ENCODE measurements around the gene CLRN3. TPM values are rescaled to one million over a fixed set of nuclear protein-coding genes. Genes with fewer than 3 reads are reported as not detected.

CLRN3 gene
- total and polyA plus RNA-seq, 2 experiments from 2014 or later = not detected

GRCh38 chr10:127854769-127855590 is 37.8 kb downstream of the CLRN3 start:
- no peak overlapping the region for H3K27ac ChIP-seq
- in situ Hi-C loops (cut with MboI) = no loop called here
- no peak overlapping the region for H3K9ac ChIP-seq
- no peaks in the 10 kb centered on the region for H3K9me2 ChIP-seq (ENCODE audit: insufficient read depth)
- DNase-seq = no peak
- no peaks in the 10 kb centered on the region for H3K79me2 ChIP-seq (ENCODE audit: insufficient read depth)
- H3F3A ChIP-seq (ENCODE audit: insufficient read depth) = no peaks in the 10 kb centered on the region
- no peak overlapping the region for H3K4me3 ChIP-seq
- H3K27me3 ChIP-seq (replicated peaks; ENCODE audit: insufficient read depth) = peaks cover 12% of the 10 kb centered on the region
- H3K36me3 ChIP-seq (ENCODE audit: low read depth) = no peaks in the 10 kb centered on the region
- H2AFZ ChIP-seq = no peak overlapping the region
- H4K20me1 ChIP-seq (ENCODE audit: insufficient read depth) = no peaks in the 10 kb centered on the region
- no peak for TF ChIP-seq EZH2phosphoT487 (IDR thresholded peaks at IDR 0.05; ENCODE audit: insufficient read depth, low read depth)
- no peak for TF ChIP-seq EZH2 (IDR thresholded peaks at IDR 0.05; ENCODE audit: insufficient read depth, poor library complexity, severe bottlenecking)
- H3K4me2 ChIP-seq (ENCODE audit: unreplicated experiment) = no peak overlapping the region
- H3K9me3 ChIP-seq (ENCODE audit: low read depth) = no peaks in the 10 kb centered on the region
- WGBS, 2 experiments (ENCODE audit: low coverage in 1 of 2, low lambda C conversion rate in 2 of 2, missing lambda C conversion rate in 2 of 2) = 51 to 56% methylated on average over 15 of the region's 15 CpGs
- H3K4me1 ChIP-seq (ENCODE audit: insufficient read depth) = no peaks in the 10 kb centered on the region

- Histone ChIP-seq H3K27me3 (replicated peaks; ENCODE audit: insufficient read depth) (peaks cover 12% of the 10 kb centered on the region; the same call in 1 of the 2 replicates), H3K27ac (no peak overlapping the region), H3K36me3 (ENCODE audit: low read depth) (no peaks in the 10 kb centered on the region), H3K4me3 (no peak overlapping the region), H3K9me3 (ENCODE audit: low read depth) (no peaks in the 10 kb centered on the region), H3K9ac (no peak overlapping the region), H4K20me1 (ENCODE audit: insufficient read depth) (no peaks in the 10 kb centered on the region), H2AFZ (no peak overlapping the region), H3F3A (ENCODE audit: insufficient read depth) (no peaks in the 10 kb centered on the region), H3K79me2 (ENCODE audit: insufficient read depth) (no peaks in the 10 kb centered on the region), H3K4me2 (ENCODE audit: unreplicated experiment) (no peak overlapping the region), H3K9me2 (ENCODE audit: insufficient read depth) (no peaks in the 10 kb centered on the region), H3K4me1 (ENCODE audit: insufficient read depth) (no peaks in the 10 kb centered on the region)
- in situ Hi-C loops (cut with MboI) = no loop called here
- no peak for TF ChIP-seq EZH2 (IDR thresholded peaks at IDR 0.05; ENCODE audit: insufficient read depth, poor library complexity, severe bottlenecking)
- no peak for TF ChIP-seq EZH2phosphoT487 (IDR thresholded peaks at IDR 0.05; ENCODE audit: insufficient read depth, low read depth)
- 33 to 39% methylated on average over 17 to 19 of the region's 19 CpGs for WGBS, 2 experiments (ENCODE audit: low coverage in 1 of 2, low lambda C conversion rate in 2 of 2, missing lambda C conversion rate in 2 of 2)
- DNase-seq = peak; percentile 81
These were observed 38.6 kb downstream of the CLRN3 start for GRCh38 chr10:127853868-127854768.

GRCh38 chr10:127852456-127852855 is 40.3 kb downstream of the CLRN3 start:
- H3K9ac ChIP-seq = no peak overlapping the region
- H3K27ac ChIP-seq = no peak overlapping the region
- no peak overlapping the region for H2AFZ ChIP-seq
- no peaks in the 10 kb centered on the region for H3F3A ChIP-seq (ENCODE audit: insufficient read depth)
- no peaks in the 10 kb centered on the region for H3K36me3 ChIP-seq (ENCODE audit: low read depth)
- H4K20me1 ChIP-seq (ENCODE audit: insufficient read depth) = no peaks in the 10 kb centered on the region
- no peaks in the 10 kb centered on the region for H3K9me2 ChIP-seq (ENCODE audit: insufficient read depth)
- in situ Hi-C loops (cut with MboI) = no loop called here
- no peaks in the 10 kb centered on the region for H3K9me3 ChIP-seq (ENCODE audit: low read depth)
- no peak overlapping the region for H3K4me3 ChIP-seq
- TF ChIP-seq EZH2phosphoT487 (IDR thresholded peaks at IDR 0.05; ENCODE audit: insufficient read depth, low read depth) (no peak), EZH2 (IDR thresholded peaks at IDR 0.05; ENCODE audit: insufficient read depth, poor library complexity, severe bottlenecking) (no peak)
- H3K4me2 ChIP-seq (ENCODE audit: unreplicated experiment) = no peak overlapping the region
- peaks cover 12% of the 10 kb centered on the region; the same call in 1 of the 2 replicates for H3K27me3 ChIP-seq (replicated peaks; ENCODE audit: insufficient read depth)
- 44 to 54% methylated on average over 7 of the region's 7 CpGs for WGBS, 2 experiments (ENCODE audit: low coverage in 1 of 2, low lambda C conversion rate in 2 of 2, missing lambda C conversion rate in 2 of 2)
- no peak for DNase-seq
- H3K4me1 ChIP-seq (ENCODE audit: insufficient read depth) = no peaks in the 10 kb centered on the region
- H3K79me2 ChIP-seq (ENCODE audit: insufficient read depth) = no peaks in the 10 kb centered on the region

GRCh38 chr10:127851661-127852194 is 41.0 kb downstream of the CLRN3 start:
- in situ Hi-C loops (cut with MboI) = no loop called here
- Histone ChIP-seq H3K4me3 (no peak overlapping the region), H3K79me2 (ENCODE audit: insufficient read depth) (no peaks in the 10 kb centered on the region), H3K9ac (no peak overlapping the region), H3K27me3 (replicated peaks; ENCODE audit: insufficient read depth) (peaks cover 13% of the 10 kb centered on the region; the same call in 1 of the 2 replicates), H3K4me1 (ENCODE audit: insufficient read depth) (no peaks in the 10 kb centered on the region), H2AFZ (no peak overlapping the region), H3F3A (ENCODE audit: insufficient read depth) (no peaks in the 10 kb centered on the region), H3K27ac (no peak overlapping the region), H3K36me3 (ENCODE audit: low read depth) (no peaks in the 10 kb centered on the region), H4K20me1 (ENCODE audit: insufficient read depth) (no peaks in the 10 kb centered on the region), H3K9me2 (ENCODE audit: insufficient read depth) (no peaks in the 10 kb centered on the region), H3K4me2 (ENCODE audit: unreplicated experiment) (no peak overlapping the region), H3K9me3 (ENCODE audit: low read depth) (no peaks in the 10 kb centered on the region)
- WGBS, 2 experiments (ENCODE audit: low coverage in 1 of 2, low lambda C conversion rate in 2 of 2, missing lambda C conversion rate in 2 of 2) = 51 to 53% methylated on average over 14 of the region's 14 CpGs
- DNase-seq = no peak
- TF ChIP-seq EZH2 (IDR thresholded peaks at IDR 0.05; ENCODE audit: insufficient read depth, poor library complexity, severe bottlenecking) (no peak), EZH2phosphoT487 (IDR thresholded peaks at IDR 0.05; ENCODE audit: insufficient read depth, low read depth) (no peak)

Data from GM23248 (cell line).